Suprapubic skin (tissue), 4 donors: ENCODE measurements around the gene KRT76. TPM values are rescaled to one million over a fixed set of nuclear protein-coding genes. Genes with fewer than 3 reads are reported as not detected.

Experiments
- DNase-seq, 2 donors: peaks; one replicate each; pipeline ENCODE4 v3.0.0-alpha.2; 2019; ENCODE audit warnings: low spot score in 2 of 2
- H3K27ac ChIP-seq: fragments of 200-600 bp; sonication (generic); one replicate; pipeline ENCODE4 v1.5.1; 2019
- H3K27me3 ChIP-seq: fragments of 200-600 bp; sonication (generic); one replicate; pipeline ENCODE4 v1.5.1; 2019
- H3K36me3 ChIP-seq: fragments of 200-600 bp; sonication (generic); one replicate; pipeline ENCODE4 v1.5.1; 2019
- H3K4me1 ChIP-seq: fragments of 200-600 bp; sonication (generic); one replicate; pipeline ENCODE4 v1.5.1; 2019
- H3K4me3 ChIP-seq: fragments of 200-600 bp; sonication (generic); one replicate; pipeline ENCODE4 v1.5.1; 2019; ENCODE audit warnings: mild to moderate bottlenecking
- H3K9me3 ChIP-seq: fragments of 200-600 bp; sonication (generic); one replicate; pipeline ENCODE4 v1.5.1; 2019
- CTCF ChIP-seq, 2 donors: fragments of 200-600 bp in 1 of 2; fragments of 450-650 bp in 1 of 2; sonication (generic) in 1 of 2; IDR thresholded peaks; one replicate each; pipeline ENCODE4 v1.5.1; 2016 to 2019; ENCODE audit warnings: antibody characterized with exemption in 2 of 2, mild to moderate bottlenecking in 1 of 2, moderate library complexity in 1 of 2
- EP300 ChIP-seq: sonication (generic); formaldehyde crosslinking; IDR thresholded peaks from one replicate; pipeline ENCODE4 v1.6.1; 2017; ENCODE audit warnings: antibody characterized with exemption
- POLR2A ChIP-seq, 2 donors: fragments of 450-650 bp; IDR thresholded peaks; one replicate each; pipeline ENCODE4 v1.6.1; 2017; ENCODE audit warnings: antibody characterized with exemption in 2 of 2, mild to moderate bottlenecking in 2 of 2, moderate library complexity in 2 of 2
- POLR2AphosphoS5 ChIP-seq, 3 donors: sonication (generic); formaldehyde crosslinking; IDR thresholded peaks; one replicate each; pipeline ENCODE4 v1.6.1; 2017; ENCODE audit warnings: antibody characterized with exemption in 3 of 3
- WGBS: methylation state at CpG from one replicate; pipeline ENCODE4 v1.1.5; 2018; 5-methylcytosine and 5-hydroxymethylcytosine counted together
- total RNA-seq, 4 donors: library from RNA; depleted of rRNA; stranded (reverse); fragments of >200 nt; gene quantifications; one replicate each; pipeline ENCODE4 v1.1.0, GENCODE V29; 2016

The KRT76 gene
- total RNA-seq, 4 donors from 2014 or later, result not detected

GRCh38 chr12:52728374-52728773 lies 48.8 kb downstream of the KRT76 start:
- WGBS, result 91% methylated on average over 2 of the region's 2 CpGs
- Histone ChIP-seq H3K36me3 (no peaks in the 10 kb centered on the region), H3K9me3 (no peaks in the 10 kb centered on the region), H3K4me3 (no peak overlapping the region), H3K27ac (no peak overlapping the region), H3K4me1 (no peaks in the 10 kb centered on the region), H3K27me3 (peaks cover 6% of the 10 kb centered on the region)
- no peak for TF ChIP-seq EP300
- TF ChIP-seq POLR2A (IDR thresholded peaks at IDR 0.05), result no peak
- TF ChIP-seq POLR2AphosphoS5 (IDR thresholded peaks at IDR 0.05), result no peak
- no peak for TF ChIP-seq CTCF (IDR thresholded peaks at IDR 0.05)
- no peak for DNase-seq

- Histone ChIP-seq H3K27me3 (peaks cover 6% of the 10 kb centered on the region), H3K27ac (no peak overlapping the region), H3K4me1 (no peaks in the 10 kb centered on the region), H3K4me3 (no peak overlapping the region), H3K36me3 (no peaks in the 10 kb centered on the region), H3K9me3 (no peaks in the 10 kb centered on the region)
- 88% methylated on average over 4 of the region's 4 CpGs for WGBS
- TF ChIP-seq CTCF (IDR thresholded peaks at IDR 0.05) (no peak), POLR2A (IDR thresholded peaks at IDR 0.05) (no peak), POLR2AphosphoS5 (IDR thresholded peaks at IDR 0.05) (no peak), EP300 (no peak)
- DNase-seq, result no peak
These were observed 50.1 kb downstream of the KRT76 start for GRCh38 chr12:52727037-52727436.

- no peak for DNase-seq
- 62% methylated on average over 2 of the region's 2 CpGs for WGBS
- H3K4me3 ChIP-seq, result no peak overlapping the region
These were observed 50.7 kb downstream of the KRT76 start for GRCh38 chr12:52726451-52726850.

GRCh38 chr12:52724384-52724783 lies 52.8 kb downstream of the KRT76 start:
- H3K27ac ChIP-seq, result no peak overlapping the region
- no peaks in the 10 kb centered on the region for H3K9me3 ChIP-seq
- no peaks in the 10 kb centered on the region for H3K4me1 ChIP-seq
- no peak overlapping the region for H3K4me3 ChIP-seq
- H3K27me3 ChIP-seq, result peaks cover 6% of the 10 kb centered on the region
- no CpG with 5 or more reads among the region's 3 CpGs for WGBS
- H3K36me3 ChIP-seq, result no peaks in the 10 kb centered on the region
- DNase-seq, result no peak
- no peak for TF ChIP-seq EP300
- TF ChIP-seq POLR2AphosphoS5 (IDR thresholded peaks at IDR 0.05), result no peak
- TF ChIP-seq CTCF (IDR thresholded peaks at IDR 0.05), result no peak
- no peak for TF ChIP-seq POLR2A (IDR thresholded peaks at IDR 0.05)

More at GRCh38 chr12:52726451-52726850, 50.7 kb downstream of the KRT76 start:
- Histone ChIP-seq H3K36me3 (no peaks in the 10 kb centered on the region), H3K9me3 (no peaks in the 10 kb centered on the region), H3K27ac (no peak overlapping the region), H3K27me3 (peaks cover 6% of the 10 kb centered on the region), H3K4me1 (no peaks in the 10 kb centered on the region)
- TF ChIP-seq POLR2A (IDR thresholded peaks at IDR 0.05) (no peak), POLR2AphosphoS5 (IDR thresholded peaks at IDR 0.05) (no peak), CTCF (IDR thresholded peaks at IDR 0.05) (no peak), EP300 (no peak)

GRCh38 chr12:52722680-52723079 lies 54.5 kb downstream of the KRT76 start:
- Histone ChIP-seq H3K27ac (no peak overlapping the region), H3K27me3 (peaks cover 6% of the 10 kb centered on the region), H3K36me3 (no peaks in the 10 kb centered on the region), H3K9me3 (no peaks in the 10 kb centered on the region), H3K4me3 (no peak overlapping the region), H3K4me1 (no peaks in the 10 kb centered on the region)
- WGBS, result 77% methylated on average over 2 of the region's 2 CpGs
- no peak for DNase-seq
- TF ChIP-seq POLR2AphosphoS5 (IDR thresholded peaks at IDR 0.05), result no peak
- TF ChIP-seq CTCF (IDR thresholded peaks at IDR 0.05), result no peak
- TF ChIP-seq POLR2A (IDR thresholded peaks at IDR 0.05), result no peak
- no peak for TF ChIP-seq EP300
